PFSK-1 (cell line): ENCODE measurements around the gene DPYD.

ENCODE experiments used
- POLR2AphosphoS5 ChIP-seq: IDR thresholded peaks from 2 replicates; pipeline ENCODE4 v1.6.1; 2012; ENCODE audit warnings: low read depth, mild to moderate bottlenecking, control low read depth, low read length, moderate library complexity
- REST ChIP-seq, 2 experiments: IDR thresholded peaks; 2 replicates each; pipeline versions ENCODE4 v1.6.1 to v1.8.0; 2011 to 2012; ENCODE audit warnings: low read depth in 2 of 2, low read length in 2 of 2, control low read depth in 1 of 2, inconsistent platforms in 1 of 2, mild to moderate bottlenecking in 1 of 2, moderate library complexity in 1 of 2; ENCODE audit not compliant: insufficient read depth in 1 of 2
- TAF1 ChIP-seq: IDR thresholded peaks from 2 replicates; pipeline ENCODE4 v1.6.1; 2012; ENCODE audit warnings: low read length, control low read depth, borderline replicate concordance; ENCODE audit not compliant: insufficient read depth

- TF ChIP-seq POLR2AphosphoS5 (no peak), REST (IDR thresholded peaks at IDR 0.05; ENCODE audit: insufficient read depth in 1 of 2, low read depth in 2 of 2, low read length in 2 of 2) (no peak), TAF1 (no peak)
Observed at GRCh38 chr1:97680470-97680869, 240.4 kb downstream of the DPYD start.
